Stimulated activated memory B cell treated with anti-CD40 and anti-IgM and Interleukin-4, amounts not matched to agents 10 μg/mL and 1 μg/mL and 100 μg/mL, for 72 hours (primary cell): Measurements from ENCODE around the gene BMS1.
A peak's percentile ranks its signal among the peaks of the same experiment; 100 is the strongest.
"Not testable (repeated sequence)": the region's sequence is repeated elsewhere in the genome, so short reads cannot be mapped to it uniquely, and the experiment has no call there.

Source experiments
- ATAC-seq: fragments of 150-1000 bp; cut with Tn5 transposase; 2 replicates; pipeline ENCODE4 v1.10.0; 2021
- H3K27ac Mint-ChIP-seq: one replicate; pipeline ENCODE4 v1.8.0; 2022; ENCODE audit warnings: mild to moderate bottlenecking, mixed read lengths
- H3K27me3 Mint-ChIP-seq: one replicate; pipeline ENCODE4 v1.8.0; 2022; ENCODE audit warnings: mixed read lengths
- H3K36me3 Mint-ChIP-seq: one replicate; pipeline ENCODE4 v1.8.0; 2022; ENCODE audit warnings: mixed read lengths
- H3K4me1 Mint-ChIP-seq: one replicate; pipeline ENCODE4 v1.8.0; 2022; ENCODE audit warnings: mixed read lengths
- H3K4me3 Mint-ChIP-seq: one replicate; pipeline ENCODE4 v1.8.0; 2022; ENCODE audit warnings: mild to moderate bottlenecking, moderate library complexity, mixed read lengths
- H3K9me3 Mint-ChIP-seq: one replicate; pipeline ENCODE4 v1.8.0; 2022; ENCODE audit warnings: mixed read lengths

The BMS1 gene

GRCh38 chr10:42782446-42783180, at the start of gene BMS1:
TSS of gene BMS1 (plus strand) at chr10:42782795. CDS start at chr10:42784395, 1,600 bp downstream.
- Mint-ChIP-seq H3K27me3 (peaks cover 9% of the 10 kb centered on the region), H3K36me3 (peaks cover 14% of the 10 kb centered on the region), H3K27ac (peak within 1 kb of the TSS; percentile 85), H3K4me3 (peak within 1 kb of the TSS; percentile 88), H3K4me1 (peaks cover 19% of the 10 kb centered on the region), H3K9me3 (peaks cover 2% of the 10 kb centered on the region)
- ATAC-seq, result peak; percentile 97

- Mint-ChIP-seq H3K27ac (no peak overlapping the region), H3K9me3 (peaks cover 4% of the 10 kb centered on the region), H3K27me3 (peaks cover 29% of the 10 kb centered on the region), H3K36me3 (no peaks in the 10 kb centered on the region), H3K4me3 (no peak overlapping the region), H3K4me1 (no peaks in the 10 kb centered on the region)
- ATAC-seq, result no peak
These were observed 48.1 kb upstream of the BMS1 start for GRCh38 chr10:42734536-42734935.

GRCh38 chr10:42738679-42739078, 43.9 kb upstream of the BMS1 start:
- Mint-ChIP-seq H3K36me3 (no peaks in the 10 kb centered on the region), H3K27me3 (peaks cover 11% of the 10 kb centered on the region), H3K4me3 (no peak overlapping the region), H3K9me3 (peaks cover 9% of the 10 kb centered on the region), H3K27ac (no peak overlapping the region), H3K4me1 (no peaks in the 10 kb centered on the region)
- no peak for ATAC-seq

GRCh38 chr10:42741536-42741935, 41.1 kb upstream of the BMS1 start:
- H3K36me3 Mint-ChIP-seq, H3K27ac Mint-ChIP-seq, H3K4me3 Mint-ChIP-seq, H3K9me3 Mint-ChIP-seq, H3K4me1 Mint-ChIP-seq, ATAC-seq: not testable (repeated sequence)
- peaks cover 11% of the 10 kb centered on the region for H3K27me3 Mint-ChIP-seq

GRCh38 chr10:42743697-42744096, 38.9 kb upstream of the BMS1 start:
- Mint-ChIP-seq H3K4me3 (no peak overlapping the region), H3K36me3 (no peaks in the 10 kb centered on the region), H3K27me3 (peaks cover 7% of the 10 kb centered on the region), H3K4me1 (no peaks in the 10 kb centered on the region), H3K27ac (no peak overlapping the region), H3K9me3 (peaks cover 9% of the 10 kb centered on the region)
- no peak for ATAC-seq

- no peak overlapping the region for H3K4me3 Mint-ChIP-seq
- ATAC-seq, result no peak
These were observed 38.4 kb upstream of the BMS1 start for GRCh38 chr10:42744134-42744701.

GRCh38 chr10:42753126-42753506, 29.5 kb upstream of the BMS1 start:
- Mint-ChIP-seq H3K4me1 (peaks cover 17% of the 10 kb centered on the region), H3K36me3 (no peaks in the 10 kb centered on the region), H3K27ac (no peak overlapping the region), H3K27me3 (peaks cover 87% of the 10 kb centered on the region), H3K9me3 (no peaks in the 10 kb centered on the region), H3K4me3 (peak overlapping the region; percentile 82)
- peak; percentile 32 for ATAC-seq

More at GRCh38 chr10:42744134-42744701, 38.4 kb upstream of the BMS1 start:
- Mint-ChIP-seq H3K27me3 (peaks cover 12% of the 10 kb centered on the region), H3K4me1 (no peaks in the 10 kb centered on the region), H3K36me3 (no peaks in the 10 kb centered on the region), H3K27ac (no peak overlapping the region), H3K9me3 (peaks cover 9% of the 10 kb centered on the region)

- Mint-ChIP-seq H3K36me3 (no peaks in the 10 kb centered on the region), H3K9me3 (no peaks in the 10 kb centered on the region), H3K27me3 (peaks cover 86% of the 10 kb centered on the region), H3K4me3 (peak overlapping the region; percentile 82), H3K27ac (no peak overlapping the region), H3K4me1 (peaks cover 17% of the 10 kb centered on the region)
- ATAC-seq, result no peak
These were observed 29.0 kb upstream of the BMS1 start for GRCh38 chr10:42753507-42754154.

GRCh38 chr10:42754155-42755027, 28.2 kb upstream of the BMS1 start:
- Mint-ChIP-seq H3K4me3 (peak overlapping the region; percentile 82), H3K36me3 (no peaks in the 10 kb centered on the region), H3K4me1 (peaks cover 17% of the 10 kb centered on the region), H3K27ac (no peak overlapping the region), H3K27me3 (peaks cover 79% of the 10 kb centered on the region), H3K9me3 (peaks cover 3% of the 10 kb centered on the region)
- ATAC-seq, result no peak

GRCh38 chr10:42755028-42755451, 27.6 kb upstream of the BMS1 start:
- peaks cover 17% of the 10 kb centered on the region for H3K4me1 Mint-ChIP-seq
- no peak overlapping the region for H3K27ac Mint-ChIP-seq
- ATAC-seq, result no peak
- no peaks in the 10 kb centered on the region for H3K36me3 Mint-ChIP-seq
- H3K4me3 Mint-ChIP-seq, result peak overlapping the region; percentile 51
- peaks cover 4% of the 10 kb centered on the region for H3K9me3 Mint-ChIP-seq
- H3K27me3 Mint-ChIP-seq, result peaks cover 73% of the 10 kb centered on the region

GRCh38 chr10:42755556-42756093, 27.0 kb upstream of the BMS1 start:
- ATAC-seq, result no peak
- peaks cover 17% of the 10 kb centered on the region for H3K4me1 Mint-ChIP-seq
- H3K4me3 Mint-ChIP-seq, result peak overlapping the region; percentile 53

GRCh38 chr10:42767906-42768305, 14.7 kb upstream of the BMS1 start:
- peaks cover 5% of the 10 kb centered on the region for H3K9me3 Mint-ChIP-seq
- H3K4me1 Mint-ChIP-seq, result no peaks in the 10 kb centered on the region
- H3K4me3 Mint-ChIP-seq, result no peak overlapping the region
- H3K36me3 Mint-ChIP-seq, result no peaks in the 10 kb centered on the region
- ATAC-seq, result no peak
- peaks cover 60% of the 10 kb centered on the region for H3K27me3 Mint-ChIP-seq
- H3K27ac Mint-ChIP-seq, result no peak overlapping the region

More at GRCh38 chr10:42755556-42756093, 27.0 kb upstream of the BMS1 start:
- Mint-ChIP-seq H3K27me3 (peaks cover 72% of the 10 kb centered on the region), H3K9me3 (peaks cover 6% of the 10 kb centered on the region), H3K36me3 (no peaks in the 10 kb centered on the region), H3K27ac (no peak overlapping the region)

GRCh38 chr10:42768581-42769152, 13.9 kb upstream of the BMS1 start:
- no peak for ATAC-seq
- Mint-ChIP-seq H3K9me3 (peaks cover 5% of the 10 kb centered on the region), H3K4me3 (no peak overlapping the region), H3K4me1 (no peaks in the 10 kb centered on the region), H3K36me3 (no peaks in the 10 kb centered on the region), H3K27ac (no peak overlapping the region), H3K27me3 (peaks cover 52% of the 10 kb centered on the region)

GRCh38 chr10:42769173-42769572, 13.4 kb upstream of the BMS1 start:
- peaks cover 5% of the 10 kb centered on the region for H3K9me3 Mint-ChIP-seq
- no peaks in the 10 kb centered on the region for H3K4me1 Mint-ChIP-seq
- no peak for ATAC-seq
- H3K4me3 Mint-ChIP-seq, result no peak overlapping the region
- H3K27me3 Mint-ChIP-seq, result peaks cover 47% of the 10 kb centered on the region
- no peak overlapping the region for H3K27ac Mint-ChIP-seq
- H3K36me3 Mint-ChIP-seq, result no peaks in the 10 kb centered on the region
